Kidney (tissue), 14 donors: Measurements from ENCODE around the gene RAD51B. TPM values are rescaled to one million over a fixed set of nuclear protein-coding genes. Genes with fewer than 3 reads are reported as not detected.

Experiments used
- DNase-seq, 5 donors: peaks; one replicate each; pipeline ENCODE4 v3.0.0-alpha.2; 2013 to 2020
- FAIRE-seq: peaks from 2 replicates; lab custom pipeline; 2012; peaks lifted over from hg19 to GRCh38; lab: Jason Lieb, UNC
- H3K27ac ChIP-seq, 2 donors: one replicate each; pipeline ENCODE4 v1.7.0; 2013; ENCODE audit warnings: low read depth in 2 of 2, low read length in 2 of 2, inconsistent platforms in 1 of 2
- H3K27me3 ChIP-seq: one replicate; pipeline ENCODE4 v1.7.1; 2013; ENCODE audit warnings: low read length, inconsistent platforms; ENCODE audit not compliant: control insufficient read depth, insufficient read depth
- H3K36me3 ChIP-seq, 3 donors: one replicate each; pipeline versions ENCODE4 v1.7.0 to v1.7.1; 2013; ENCODE audit warnings: low read length in 3 of 3, control low read depth in 1 of 3, inconsistent platforms in 1 of 3; ENCODE audit not compliant: insufficient read depth in 3 of 3, control insufficient read depth in 2 of 3
- H3K4me1 ChIP-seq, 3 donors: one replicate each; pipeline versions ENCODE4 v1.7.0 to v1.7.1; 2013; ENCODE audit warnings: low read length in 3 of 3, inconsistent platforms in 1 of 3, low read depth in 1 of 3; ENCODE audit not compliant: control insufficient read depth in 2 of 3, insufficient read depth in 2 of 3
- H3K4me3 ChIP-seq, 3 donors: one replicate each; pipeline versions ENCODE4 v1.7.0 to v1.8.1; 2013; ENCODE audit warnings: low read length in 3 of 3, control low read depth in 1 of 3, inconsistent platforms in 1 of 3
- H3K9ac ChIP-seq, 3 donors: one replicate each; pipeline versions ENCODE4 v1.7.0 to v1.7.1; 2013; ENCODE audit warnings: low read length in 3 of 3, control low read depth in 1 of 3, inconsistent platforms in 1 of 3
- H3K9me3 ChIP-seq, 3 donors: one replicate each; pipeline versions ENCODE4 v1.7.0 to v1.7.1; 2013; ENCODE audit warnings: low read length in 3 of 3, control low read depth in 1 of 3, inconsistent platforms in 1 of 3; ENCODE audit not compliant: control insufficient read depth in 2 of 3, insufficient read depth in 1 of 3
- intact Hi-C: fragments of 100-400 bp; cut with DNase I; formaldehyde crosslinking; loops from one replicate; pipeline ENCODE4 v1.11.1; 2022
- polyA plus RNA-seq: library from polyadenylated mRNA; stranded (reverse); fragments of 350-450 nt; fragmentation: Illumina TruSeq; extraction: RNeasy Lipid Tissue Mini Kit (QIAGEN cat#74804); gene quantifications from one replicate; pipeline ENCODE4 v1.2.3, GENCODE V29; 2014; ENCODE audit warnings: low read depth, low replicate concordance; ENCODE audit not compliant: insufficient read depth
- total RNA-seq: library from RNA; stranded (reverse); fragmentation: NEBNext Ultra II Directional; extraction: Animal tissue kit (Norgen Biotek cat#: 25700); gene quantifications from one replicate; pipeline ENCODE4 v1.2.1, GENCODE V29; 2021
- TF ChIP-seq, protein P1 (sequence below): IDR thresholded peaks from 3 replicates; pipeline ENCODE4 v1.5.1; 2012; ENCODE audit warnings: mild to moderate bottlenecking, moderate library complexity, borderline replicate concordance; ENCODE audit not compliant: insufficient read depth; ENCODE audit errors: extremely low read depth
- donor health status: control.
- donor health status: control.
- donor health status: control.
- donor health status: control.
- donor health status: control.
- donor health status: DM: yes; HTN: yes; CAD: no.
- donor health status: Normal renal cell carcinoma (clear cell type).

RAD51B gene
- total and polyA plus RNA-seq, 2 donors from 2014 or later, result 6.9 to 18.0 TPM

DNA sequence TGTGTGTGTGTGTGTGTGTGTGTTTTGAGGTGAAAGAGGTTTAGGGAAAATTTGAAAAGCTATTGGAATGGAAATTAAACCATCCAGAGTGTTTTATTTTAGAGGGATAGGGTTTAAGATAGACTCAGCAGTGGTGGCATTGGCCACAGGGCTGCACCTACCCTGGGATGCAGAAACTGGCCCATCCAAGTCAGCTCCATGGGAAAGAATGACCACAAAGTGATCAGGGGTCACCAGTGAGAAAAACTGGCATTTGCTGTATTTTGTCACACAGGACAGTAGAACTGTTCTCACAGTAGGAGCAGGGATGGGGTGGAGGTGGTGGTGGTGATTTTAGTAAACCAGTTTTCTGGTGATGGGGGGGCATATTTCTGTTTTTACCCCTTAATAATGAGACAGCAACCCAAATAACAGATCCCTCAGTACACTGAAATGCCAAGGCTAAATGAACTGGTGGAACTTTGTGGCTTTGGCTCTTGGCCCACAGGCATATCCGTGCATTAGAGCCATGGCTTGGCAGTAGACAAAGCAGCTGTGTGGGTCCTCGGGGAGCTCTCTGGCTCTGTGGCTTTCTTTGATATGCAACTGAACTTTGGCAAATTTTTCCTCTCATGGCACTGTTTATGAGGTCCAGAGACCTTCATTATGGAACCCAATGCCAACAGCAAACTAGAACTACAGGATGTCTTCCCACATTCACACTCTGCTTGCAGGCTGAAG, 625.0 kb downstream of the RAD51B start:
- no peak for FAIRE-seq
- H3K27ac ChIP-seq, result no peak overlapping the region

DNA sequence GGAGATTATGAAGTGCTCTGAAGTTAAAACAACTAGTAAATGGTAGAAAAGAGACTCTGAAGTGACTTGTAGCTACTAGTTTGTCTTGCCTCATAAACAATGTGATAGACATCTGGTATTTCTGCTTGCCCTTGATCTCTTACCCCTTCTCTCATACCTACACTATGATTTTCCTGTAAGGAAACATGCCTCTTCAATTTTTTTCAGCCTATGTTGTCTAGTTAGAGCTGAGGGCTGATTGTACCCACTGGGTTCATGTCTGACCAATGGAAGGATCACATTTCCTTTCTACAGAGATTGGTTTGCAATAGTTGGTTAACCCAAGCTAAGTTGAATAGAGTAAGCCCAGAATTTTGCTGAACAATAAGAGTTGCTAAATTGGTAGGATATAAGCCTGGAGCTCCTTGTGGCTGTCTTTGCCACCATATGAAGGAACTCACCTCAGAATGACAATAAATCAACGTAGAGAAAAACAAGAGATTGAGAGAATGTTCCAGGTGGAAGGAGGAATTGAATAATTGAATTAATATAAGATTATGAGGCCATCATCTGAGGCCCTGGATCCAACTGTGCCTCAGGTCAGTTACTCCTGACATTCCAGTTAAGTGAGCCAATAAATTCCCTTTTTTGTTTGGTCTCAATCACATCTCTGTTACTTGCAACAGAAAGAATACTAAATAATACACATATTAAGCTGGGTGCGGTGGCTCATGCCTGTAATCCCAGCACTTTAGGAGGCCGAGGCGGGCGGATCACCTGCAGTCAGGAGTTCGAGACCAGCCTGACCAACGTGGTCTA, 626.9 kb downstream of the RAD51B start:
- Histone ChIP-seq H3K9me3 (no peaks in the 10 kb centered on the region), H3K36me3 (no peaks in the 10 kb centered on the region), H3K9ac (no peak overlapping the region), H3K4me3 (no peak overlapping the region), H3K27me3 (no peaks in the 10 kb centered on the region), H3K27ac (no peak overlapping the region), H3K4me1 (peaks cover 0 to 6% (median 0%) of the 10 kb centered on the region in 3 donors)
- no peak for DNase-seq
- TF ChIP-seq, protein P1, sequence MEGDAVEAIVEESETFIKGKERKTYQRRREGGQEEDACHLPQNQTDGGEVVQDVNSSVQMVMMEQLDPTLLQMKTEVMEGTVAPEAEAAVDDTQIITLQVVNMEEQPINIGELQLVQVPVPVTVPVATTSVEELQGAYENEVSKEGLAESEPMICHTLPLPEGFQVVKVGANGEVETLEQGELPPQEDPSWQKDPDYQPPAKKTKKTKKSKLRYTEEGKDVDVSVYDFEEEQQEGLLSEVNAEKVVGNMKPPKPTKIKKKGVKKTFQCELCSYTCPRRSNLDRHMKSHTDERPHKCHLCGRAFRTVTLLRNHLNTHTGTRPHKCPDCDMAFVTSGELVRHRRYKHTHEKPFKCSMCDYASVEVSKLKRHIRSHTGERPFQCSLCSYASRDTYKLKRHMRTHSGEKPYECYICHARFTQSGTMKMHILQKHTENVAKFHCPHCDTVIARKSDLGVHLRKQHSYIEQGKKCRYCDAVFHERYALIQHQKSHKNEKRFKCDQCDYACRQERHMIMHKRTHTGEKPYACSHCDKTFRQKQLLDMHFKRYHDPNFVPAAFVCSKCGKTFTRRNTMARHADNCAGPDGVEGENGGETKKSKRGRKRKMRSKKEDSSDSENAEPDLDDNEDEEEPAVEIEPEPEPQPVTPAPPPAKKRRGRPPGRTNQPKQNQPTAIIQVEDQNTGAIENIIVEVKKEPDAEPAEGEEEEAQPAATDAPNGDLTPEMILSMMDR, result no peak
- no peak for FAIRE-seq
- intact Hi-C loops, result no loop called here

More for the DNA sequence above, 625.0 kb downstream of the RAD51B start:
- intact Hi-C loops, result no loop called here
- Histone ChIP-seq H3K36me3 (no peaks in the 10 kb centered on the region), H3K27me3 (no peaks in the 10 kb centered on the region), H3K9ac (no peak overlapping the region), H3K9me3 (no peaks in the 10 kb centered on the region), H3K4me1 (peaks cover 0 to 6% (median 0%) of the 10 kb centered on the region in 3 donors), H3K4me3 (no peak overlapping the region)
- TF ChIP-seq, protein P1, result no peak
- no peak for DNase-seq

DNA sequence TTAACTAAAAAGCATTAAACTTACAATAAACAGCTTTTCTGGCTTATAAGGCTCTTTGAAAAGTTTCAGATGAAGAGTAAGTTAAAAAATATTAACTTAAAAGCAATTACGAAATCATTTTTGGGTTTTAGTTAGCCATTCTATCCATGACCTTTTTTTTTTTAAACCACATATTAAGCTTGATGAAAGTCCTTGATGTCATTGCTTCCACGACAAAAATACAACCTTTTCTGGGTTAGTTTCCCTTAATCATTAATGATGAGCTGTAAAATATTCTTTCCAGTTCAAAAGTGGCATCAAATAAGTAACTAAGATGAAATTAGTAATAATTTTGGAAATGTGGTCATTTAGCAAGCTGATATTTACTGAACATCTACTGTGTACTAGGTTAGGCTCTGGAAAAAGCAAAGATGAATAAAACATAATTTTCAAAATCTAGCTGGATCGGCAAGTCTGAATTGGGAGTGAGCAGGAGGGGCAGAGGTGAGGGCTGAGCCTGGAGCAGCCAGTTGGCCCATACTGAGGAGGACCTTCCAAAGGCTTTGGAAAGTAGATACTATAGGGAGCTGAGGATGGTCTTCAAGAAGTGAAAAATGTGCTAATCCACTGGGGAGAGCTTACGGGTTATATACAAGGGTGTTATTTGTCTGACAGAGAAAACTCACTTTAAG, 628.1 kb downstream of the RAD51B start:
- H3K36me3 ChIP-seq, result no peaks in the 10 kb centered on the region
- no peak overlapping the region for H3K4me3 ChIP-seq
- intact Hi-C loops, result no loop called here
- H3K9me3 ChIP-seq, result no peaks in the 10 kb centered on the region
- TF ChIP-seq, protein P1, result no peak
- H3K4me1 ChIP-seq, result peaks cover 0 to 6% (median 0%) of the 10 kb centered on the region in 3 donors
- DNase-seq (no peak), FAIRE-seq (peak; percentile 96)
- no peak overlapping the region for H3K9ac ChIP-seq
- H3K27me3 ChIP-seq, result no peaks in the 10 kb centered on the region
- no peak overlapping the region for H3K27ac ChIP-seq
